22Rv1 (cell line): ENCODE results near the gene LIN52.
"Not testable (repeated sequence)": the region's sequence is repeated elsewhere in the genome, so short reads cannot be mapped to it uniquely, and the experiment has no call there.

Experiments used
- H3K27ac ChIP-seq: fragments of 450-650 bp; 2 replicates; pipeline ENCODE4 v1.5.1; 2017
- ZFX ChIP-seq: fragments of 450-650 bp; IDR thresholded peaks from 2 replicates; pipeline ENCODE4 v1.6.1; 2017; ENCODE audit warnings: antibody characterized with exemption, borderline replicate concordance
- TF ChIP-seq, protein P1 (sequence below): fragments of 450-650 bp; IDR thresholded peaks from 2 replicates; pipeline ENCODE4 v1.5.1; 2017; ENCODE audit warnings: mild to moderate bottlenecking

Gene LIN52

DNA sequence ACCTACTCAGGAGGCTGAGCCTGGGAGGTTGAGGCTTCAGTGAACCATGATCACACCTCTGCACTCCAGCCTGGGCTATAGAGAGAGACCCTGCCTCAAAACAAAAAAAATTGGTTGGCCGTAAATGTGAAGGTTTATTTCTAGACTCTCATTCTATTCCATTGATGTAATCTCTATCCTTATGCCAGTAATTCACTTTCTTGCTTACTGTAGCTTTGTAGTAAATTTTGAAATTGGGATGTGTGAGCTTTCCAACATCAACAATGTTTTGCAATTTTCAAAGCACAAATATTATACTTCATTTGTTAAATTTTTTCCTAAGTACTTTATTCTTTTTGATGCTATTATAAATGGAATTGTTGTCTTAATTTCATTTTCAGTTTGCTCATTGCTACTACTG lies 24.6 kb downstream of the LIN52 start:
- TF ChIP-seq, protein P1, sequence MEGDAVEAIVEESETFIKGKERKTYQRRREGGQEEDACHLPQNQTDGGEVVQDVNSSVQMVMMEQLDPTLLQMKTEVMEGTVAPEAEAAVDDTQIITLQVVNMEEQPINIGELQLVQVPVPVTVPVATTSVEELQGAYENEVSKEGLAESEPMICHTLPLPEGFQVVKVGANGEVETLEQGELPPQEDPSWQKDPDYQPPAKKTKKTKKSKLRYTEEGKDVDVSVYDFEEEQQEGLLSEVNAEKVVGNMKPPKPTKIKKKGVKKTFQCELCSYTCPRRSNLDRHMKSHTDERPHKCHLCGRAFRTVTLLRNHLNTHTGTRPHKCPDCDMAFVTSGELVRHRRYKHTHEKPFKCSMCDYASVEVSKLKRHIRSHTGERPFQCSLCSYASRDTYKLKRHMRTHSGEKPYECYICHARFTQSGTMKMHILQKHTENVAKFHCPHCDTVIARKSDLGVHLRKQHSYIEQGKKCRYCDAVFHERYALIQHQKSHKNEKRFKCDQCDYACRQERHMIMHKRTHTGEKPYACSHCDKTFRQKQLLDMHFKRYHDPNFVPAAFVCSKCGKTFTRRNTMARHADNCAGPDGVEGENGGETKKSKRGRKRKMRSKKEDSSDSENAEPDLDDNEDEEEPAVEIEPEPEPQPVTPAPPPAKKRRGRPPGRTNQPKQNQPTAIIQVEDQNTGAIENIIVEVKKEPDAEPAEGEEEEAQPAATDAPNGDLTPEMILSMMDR, result no peak
- TF ChIP-seq ZFX, result no peak
- no peak overlapping the region for H3K27ac ChIP-seq

DNA sequence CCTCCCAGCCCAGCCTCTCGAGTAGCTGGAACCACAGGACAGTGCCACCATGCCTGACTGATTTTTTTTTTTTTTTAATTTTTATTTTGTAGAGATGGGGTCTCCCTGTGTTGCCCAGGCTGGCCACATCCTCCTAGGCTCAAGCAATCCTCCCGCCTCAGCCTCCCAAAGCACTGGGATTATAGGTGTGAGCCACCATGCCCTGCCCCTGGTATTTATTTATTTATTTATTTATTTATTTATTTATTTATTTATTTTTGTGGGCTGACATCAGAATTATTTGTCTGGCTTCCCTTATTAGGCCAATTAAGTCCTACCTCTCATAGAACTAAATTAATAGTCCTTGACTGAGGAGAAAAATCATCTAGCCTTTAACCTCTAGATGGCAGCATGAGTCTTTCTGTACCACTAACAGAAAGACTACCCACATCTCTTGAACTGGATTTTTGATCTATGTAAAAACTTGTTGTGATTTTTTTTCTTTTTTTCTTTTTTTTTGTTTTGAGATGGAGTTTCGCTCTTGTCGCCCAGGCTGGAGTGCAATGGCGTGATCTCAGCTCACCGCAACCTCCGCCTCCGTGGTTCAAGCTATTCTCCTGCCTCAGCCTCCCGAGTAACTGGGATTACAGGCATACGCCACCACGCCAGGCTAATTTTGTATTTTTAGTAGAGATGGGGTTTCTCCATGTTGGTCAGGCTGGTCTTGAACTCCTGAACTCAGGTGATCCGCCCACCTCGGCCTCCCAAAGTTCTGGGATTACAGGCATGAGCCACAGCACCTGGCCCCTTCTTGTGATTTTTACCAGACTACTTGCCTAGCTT lies 26.9 kb downstream of the LIN52 start:
- TF ChIP-seq, protein P1, result peak; percentile 75
- H3K27ac ChIP-seq, result not testable (repeated sequence)

DNA sequence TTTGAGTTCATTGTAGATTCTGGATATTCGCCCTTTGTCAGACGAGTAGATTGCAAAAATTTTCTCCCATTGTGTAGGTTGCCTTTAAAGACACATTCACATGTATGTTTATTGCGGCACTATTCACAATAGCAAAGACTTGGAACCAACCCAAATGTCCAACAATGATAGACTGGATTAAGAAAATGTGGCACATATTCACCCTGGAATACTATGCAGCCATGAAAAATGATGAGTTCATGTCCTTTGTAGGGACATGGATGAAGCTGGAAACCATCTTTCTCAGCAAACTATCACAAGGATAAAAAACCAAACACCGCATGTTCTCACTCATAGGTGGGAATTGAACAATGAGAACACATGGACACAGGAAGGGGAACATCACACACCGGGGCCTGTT lies 40.7 kb downstream of the LIN52 start:
- not testable (repeated sequence) for H3K27ac ChIP-seq

DNA sequence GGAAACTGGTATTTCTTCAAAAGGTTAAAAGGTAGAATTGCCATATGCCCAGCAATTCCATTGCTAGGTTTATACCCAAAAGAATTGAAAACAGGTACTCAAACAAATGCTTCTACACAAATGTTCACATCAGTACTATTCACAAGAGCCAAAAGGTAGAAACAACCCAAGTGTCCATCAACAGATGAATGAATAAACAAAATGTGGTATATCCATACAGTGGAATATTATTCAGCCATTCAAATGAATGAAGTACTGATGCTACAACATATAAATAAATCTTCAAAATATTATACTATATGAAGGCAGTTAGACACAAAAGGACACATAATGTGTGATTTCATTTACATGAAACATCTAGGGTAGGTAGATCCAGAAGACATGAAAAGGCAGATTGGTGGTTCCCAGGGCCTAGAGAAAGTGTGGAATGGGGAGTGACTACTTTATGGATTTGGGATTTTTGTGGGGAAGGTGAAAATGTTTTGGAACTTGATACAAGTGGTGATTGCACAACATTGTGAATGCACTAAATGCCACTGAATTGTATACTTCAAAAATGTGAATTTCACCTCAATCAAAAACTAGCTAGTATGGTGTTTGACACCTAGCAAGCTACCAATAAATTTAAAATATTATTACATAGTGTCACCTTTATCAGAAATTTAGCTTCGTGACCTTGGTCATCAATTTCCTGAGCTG lies 41.7 kb downstream of the LIN52 start:
- H3K27ac ChIP-seq, result no peak overlapping the region
- TF ChIP-seq, protein P1, result no peak
- no peak for TF ChIP-seq ZFX

DNA sequence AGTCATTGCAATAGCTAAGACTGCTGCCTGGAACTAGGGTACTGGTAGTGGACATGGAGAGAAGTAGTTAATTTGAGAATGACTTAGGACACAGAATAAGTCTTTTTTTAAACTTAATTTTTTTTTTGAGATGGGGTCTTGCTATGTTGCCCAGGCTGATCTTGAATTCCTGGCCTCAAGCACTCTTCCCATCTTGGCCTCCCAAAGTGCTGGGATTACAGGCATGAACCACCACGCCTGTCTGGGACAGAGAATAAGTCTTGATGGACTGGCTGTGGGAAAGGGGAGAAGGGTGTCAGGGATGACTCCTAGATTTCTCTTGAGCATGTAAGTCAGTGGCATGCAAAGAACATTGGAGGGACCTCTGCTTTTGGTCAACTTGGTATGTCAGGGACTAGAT lies 42.9 kb downstream of the LIN52 start:
- no peak overlapping the region for H3K27ac ChIP-seq
- no peak for TF ChIP-seq ZFX
- TF ChIP-seq, protein P1, result no peak

DNA sequence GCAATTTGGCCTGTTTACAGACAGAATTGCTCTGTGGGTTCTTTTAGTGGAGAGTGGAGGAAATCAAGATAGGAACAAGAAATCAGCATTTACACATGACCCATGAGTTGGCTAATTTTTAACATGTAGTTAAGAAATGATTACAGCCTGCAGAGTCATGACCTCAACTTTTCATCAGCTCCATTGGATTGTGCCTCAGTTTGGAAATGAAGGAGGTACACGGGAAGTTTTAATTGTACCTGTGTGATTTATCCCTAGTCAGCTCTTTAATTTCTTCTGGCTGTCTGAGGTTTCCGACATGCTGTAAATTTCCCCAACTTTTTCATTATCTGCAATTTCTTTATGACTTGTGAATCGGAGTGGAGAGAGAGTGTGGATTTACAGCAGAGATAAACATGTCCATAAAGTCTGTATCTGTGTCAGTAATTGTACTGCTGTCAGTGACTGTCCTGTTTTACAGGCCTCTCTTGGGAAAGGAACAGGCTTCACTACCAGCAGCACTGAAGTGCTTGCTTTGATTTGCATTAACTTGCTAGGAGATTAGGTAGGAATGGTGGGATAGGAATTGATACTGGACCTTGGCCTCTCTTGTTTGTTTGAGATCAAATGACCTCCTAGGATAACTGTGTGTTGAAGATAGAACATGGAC lies 49.2 kb downstream of the LIN52 start:
- TF ChIP-seq, protein P1, result no peak
- TF ChIP-seq ZFX, result no peak
- H3K27ac ChIP-seq, result no peak overlapping the region; the same call in 1 of the 2 replicates

DNA sequence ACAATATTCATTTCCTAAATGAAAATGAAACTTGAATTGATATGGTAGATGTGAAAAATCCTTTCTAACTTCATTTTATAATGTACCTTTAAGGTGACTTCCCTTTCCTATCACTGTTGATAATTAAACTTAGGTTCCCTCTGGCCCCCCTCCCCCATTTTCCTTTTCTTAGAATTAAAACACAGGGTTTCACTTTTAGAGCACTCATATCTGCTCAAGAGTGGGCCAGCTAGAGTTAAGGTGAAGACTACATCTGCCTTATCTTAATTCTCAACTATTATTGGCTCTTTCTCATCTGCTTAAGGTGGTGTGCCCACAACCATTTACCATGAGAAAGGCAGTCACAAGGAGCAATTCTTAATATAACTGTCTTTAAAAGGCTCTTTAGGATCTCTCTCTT lies 49.7 kb downstream of the LIN52 start:
- TF ChIP-seq, protein P1, result no peak
- TF ChIP-seq ZFX, result no peak
- no peak overlapping the region for H3K27ac ChIP-seq
